PFSK-1 (cell line): Measurements from ENCODE around the gene TMEM86A.

ENCODE experiments used
- FOXP2 ChIP-seq: optimal IDR thresholded peaks from 2 replicates; pipeline ENCODE3; 2011; ENCODE audit warnings: borderline replicate concordance, control low read depth, inconsistent platforms; ENCODE audit not compliant: insufficient read depth; ENCODE audit errors: extremely low read length, extremely low read depth
- POLR2AphosphoS5 ChIP-seq: IDR thresholded peaks from 2 replicates; pipeline ENCODE4 v1.6.1; 2012; ENCODE audit warnings: low read depth, mild to moderate bottlenecking, control low read depth, low read length, moderate library complexity
- REST ChIP-seq, 2 experiments: IDR thresholded peaks; 2 replicates each; pipeline versions ENCODE4 v1.6.1 to v1.8.0; 2011 to 2012; ENCODE audit warnings: low read depth in 2 of 2, low read length in 2 of 2, control low read depth in 1 of 2, inconsistent platforms in 1 of 2, mild to moderate bottlenecking in 1 of 2, moderate library complexity in 1 of 2; ENCODE audit not compliant: insufficient read depth in 1 of 2
- SIN3A ChIP-seq: IDR thresholded peaks from 2 replicates; pipeline ENCODE4 v1.6.1; 2012; ENCODE audit warnings: mild to moderate bottlenecking, low read length, moderate library complexity, borderline replicate concordance; ENCODE audit not compliant: insufficient read depth
- TAF1 ChIP-seq: IDR thresholded peaks from 2 replicates; pipeline ENCODE4 v1.6.1; 2012; ENCODE audit warnings: low read length, control low read depth, borderline replicate concordance; ENCODE audit not compliant: insufficient read depth

- TF ChIP-seq REST (IDR thresholded peaks at IDR 0.05; ENCODE audit: insufficient read depth in 1 of 2, low read depth in 2 of 2, low read length in 2 of 2) (no peak), POLR2AphosphoS5 (no peak), SIN3A (no peak), TAF1 (no peak), FOXP2 (no peak)
Observed at GRCh38 chr11:18650859-18651557, 47.6 kb upstream of the TMEM86A start.
